HG03025 (cell line): Measurements from ENCODE around the gene PIK3IP1.

Experiments used
- ATAC-seq: cut with Tn5 transposase; IDR thresholded peaks from one replicate; pipeline ENCODE4 v1.9.1; 2021; ENCODE audit warnings: mild to moderate bottlenecking, moderate library complexity; ENCODE audit not compliant: unreplicated experiment, low FRiP score

Gene PIK3IP1

GRCh38 chr22:31281733-31282132 lies 10.6 kb downstream of the PIK3IP1 start:
- no peak for ATAC-seq

GRCh38 chr22:31279821-31280505 lies 12.3 kb downstream of the PIK3IP1 start:
- no peak for ATAC-seq

DNA sequence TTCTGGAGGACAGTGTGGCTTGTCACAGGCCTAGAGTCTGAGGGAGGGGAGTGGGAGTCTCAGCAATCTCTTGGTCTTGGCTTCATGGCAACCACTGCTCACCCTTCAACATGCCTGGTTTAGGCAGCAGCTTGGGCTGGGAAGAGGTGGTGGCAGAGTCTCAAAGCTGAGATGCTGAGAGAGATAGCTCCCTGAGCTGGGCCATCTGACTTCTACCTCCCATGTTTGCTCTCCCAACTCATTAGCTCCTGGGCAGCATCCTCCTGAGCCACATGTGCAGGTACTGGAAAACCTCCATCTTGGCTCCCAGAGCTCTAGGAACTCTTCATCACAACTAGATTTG lies 13.0 kb downstream of the PIK3IP1 start:
- ATAC-seq: no peak

GRCh38 chr22:31278626-31279326 lies 13.5 kb downstream of the PIK3IP1 start:
- ATAC-seq: no peak

GRCh38 chr22:31278151-31278621 lies 14.1 kb downstream of the PIK3IP1 start:
- no peak for ATAC-seq

DNA sequence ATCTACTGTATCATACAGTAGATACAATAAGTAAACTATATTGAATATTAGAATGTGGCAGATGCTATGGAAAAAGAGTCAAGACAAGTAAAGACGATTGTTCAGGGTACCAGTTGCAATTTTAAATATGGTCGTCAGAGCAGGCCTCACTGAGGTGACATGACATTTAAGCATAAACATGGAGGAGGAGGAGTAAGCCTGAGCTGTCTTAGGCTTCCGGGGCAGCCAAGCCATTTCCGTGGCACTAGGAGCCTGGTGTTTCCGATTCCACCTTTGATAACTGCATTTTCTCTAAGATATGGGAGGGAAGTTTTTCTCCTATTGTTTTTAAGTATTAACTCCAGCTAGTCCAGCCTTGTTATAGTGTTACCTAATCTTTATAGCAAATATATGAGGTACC lies 14.5 kb downstream of the PIK3IP1 start:
- ATAC-seq: no peak

DNA sequence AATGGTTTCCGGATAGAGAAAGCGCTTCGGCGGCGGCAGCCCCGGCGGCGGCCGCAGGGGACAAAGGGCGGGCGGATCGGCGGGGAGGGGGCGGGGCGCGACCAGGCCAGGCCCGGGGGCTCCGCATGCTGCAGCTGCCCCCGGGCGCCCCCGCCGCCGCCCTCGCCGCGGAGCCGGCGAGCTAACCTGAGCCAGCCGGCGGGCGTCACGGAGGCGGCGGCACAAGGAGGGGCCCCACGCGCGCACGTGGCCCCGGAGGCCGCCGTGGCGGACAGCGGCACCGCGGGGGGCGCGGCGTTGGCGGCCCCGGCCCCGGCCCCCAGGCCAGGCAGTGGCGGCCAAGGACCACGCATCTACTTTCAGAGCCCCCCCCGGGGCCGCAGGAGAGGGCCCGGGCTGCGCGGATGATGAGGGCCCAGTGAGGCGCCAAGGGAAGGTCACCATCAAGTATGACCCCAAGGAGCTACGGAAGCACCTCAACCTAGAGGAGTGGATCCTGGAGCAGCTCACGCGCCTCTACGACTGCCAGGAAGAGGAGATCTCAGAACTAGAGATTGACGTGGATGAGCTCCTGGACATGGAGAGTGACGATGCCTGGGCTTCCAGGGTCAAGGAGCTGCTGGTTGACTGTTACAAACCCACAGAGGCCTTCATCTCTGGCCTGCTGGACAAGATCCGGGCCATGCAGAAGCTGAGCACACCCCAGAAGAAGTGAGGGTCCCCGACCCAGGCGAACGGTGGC lies 15.7 kb downstream of the PIK3IP1 start:
- ATAC-seq: no peak

DNA sequence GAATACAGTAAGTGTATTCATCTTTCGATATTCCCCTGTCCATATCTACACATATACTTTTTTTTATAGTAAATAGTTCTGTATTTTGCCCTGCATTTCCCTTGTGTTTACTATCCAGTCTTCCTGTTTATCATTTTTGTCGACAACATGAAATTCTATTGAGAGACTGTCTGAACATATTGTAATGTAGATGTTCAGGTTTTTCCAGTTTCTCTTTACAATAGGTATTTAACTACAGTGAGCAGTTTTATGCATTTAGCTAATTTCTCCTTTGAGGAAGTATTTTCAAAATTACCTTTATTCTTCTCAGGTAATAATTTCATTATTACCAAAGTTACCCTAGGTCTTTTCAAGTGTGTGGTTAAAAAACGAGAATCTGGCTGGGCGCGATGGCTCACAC lies 16.7 kb downstream of the PIK3IP1 start:
- no peak for ATAC-seq

GRCh38 chr22:31275018-31275417 lies 17.3 kb downstream of the PIK3IP1 start:
- ATAC-seq: no peak

- no peak for ATAC-seq
Observed at GRCh38 chr22:31274017-31274416, 18.3 kb downstream of the PIK3IP1 start.

GRCh38 chr22:31272522-31273446 lies 19.5 kb downstream of the PIK3IP1 start:
- ATAC-seq: no peak

DNA sequence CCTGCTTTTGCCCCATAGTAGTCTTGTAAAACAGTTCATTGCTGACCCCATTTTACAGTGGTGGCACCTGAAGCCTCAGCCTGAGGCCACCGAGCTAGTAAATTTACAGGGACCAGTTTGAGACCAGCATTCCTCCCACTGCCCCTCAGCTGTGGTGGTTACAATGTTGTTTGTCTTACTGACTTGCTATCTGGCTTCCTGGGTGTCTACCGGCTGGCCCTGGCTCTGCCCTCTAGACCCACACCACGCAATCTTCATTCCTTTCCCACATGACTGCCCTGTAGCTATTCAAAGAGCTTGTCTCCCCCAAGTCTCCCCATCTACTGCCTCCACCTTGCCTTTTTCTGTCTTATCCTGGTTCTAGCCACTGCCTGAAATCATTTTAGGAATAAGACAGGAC lies 20.8 kb downstream of the PIK3IP1 start:
- ATAC-seq: no peak

DNA sequence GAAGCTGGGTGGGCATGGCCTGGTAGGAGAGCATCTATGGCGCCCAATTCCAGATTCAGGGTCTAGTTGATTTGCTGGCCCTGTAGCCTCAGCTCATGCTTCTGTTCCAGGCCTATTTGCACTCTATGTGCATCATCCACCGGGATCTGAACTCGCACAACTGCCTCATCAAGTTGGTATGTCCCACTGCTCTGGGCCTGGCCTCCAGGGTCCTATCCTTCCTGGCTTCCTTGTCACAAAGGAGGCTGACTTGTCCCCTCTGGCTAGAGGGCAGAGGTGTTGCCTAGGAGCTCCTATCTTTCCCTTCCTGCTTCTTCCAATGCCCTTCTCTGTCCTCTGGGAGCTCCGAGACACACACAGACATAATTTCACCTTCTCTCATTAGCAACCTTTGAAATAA lies 21.3 kb downstream of the PIK3IP1 start:
- no peak for ATAC-seq

GRCh38 chr22:31269892-31270579 lies 22.3 kb downstream of the PIK3IP1 start:
- no peak for ATAC-seq

- no peak for ATAC-seq
Observed at GRCh38 chr22:31268281-31268680, 24.0 kb downstream of the PIK3IP1 start.

DNA sequence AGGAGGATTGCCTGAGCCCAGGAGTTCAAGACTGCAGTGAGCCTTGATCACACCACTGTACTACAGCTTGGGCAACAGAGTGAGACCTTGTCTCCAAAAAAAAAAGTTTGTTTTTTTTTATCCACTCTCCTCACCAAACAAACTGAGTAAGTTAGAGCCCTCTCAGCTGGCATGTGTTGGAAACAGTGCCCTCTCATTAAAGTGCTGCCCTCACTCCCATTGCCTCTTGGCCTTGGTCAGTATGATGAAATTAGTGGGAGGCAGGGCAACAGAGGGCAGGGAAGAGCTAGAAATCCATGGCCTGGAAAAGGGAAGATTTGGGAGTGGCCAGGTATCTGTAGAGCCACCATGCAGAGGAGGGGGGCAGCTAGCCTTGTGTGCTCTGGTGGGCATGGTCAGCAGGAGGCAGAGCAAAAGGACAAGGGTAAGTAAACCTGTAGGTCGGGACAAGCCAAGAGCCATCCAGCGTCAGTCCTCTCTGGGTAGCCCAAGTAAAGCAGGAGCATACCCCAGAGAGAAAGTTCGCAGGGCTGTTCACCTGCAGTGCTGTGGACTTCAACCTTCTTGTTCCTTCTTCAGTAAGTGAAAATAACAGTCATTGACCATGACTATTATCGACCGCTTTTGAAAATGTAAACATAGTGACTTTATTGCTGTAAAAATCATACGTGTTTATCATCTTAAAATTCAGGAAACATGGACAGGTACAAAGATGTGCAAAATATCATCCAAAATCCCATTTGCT lies 28.2 kb downstream of the PIK3IP1 start:
- no peak for ATAC-seq

GRCh38 chr22:31262312-31263133 lies 29.8 kb downstream of the PIK3IP1 start:
- ATAC-seq: no peak

GRCh38 chr22:31260474-31260856 lies 31.8 kb downstream of the PIK3IP1 start:
- ATAC-seq: no peak
